ENCODE measurements around the gene NNMT.

GRCh38 chr11:114316980-114317786, 21.0 kb downstream of the NNMT start:
- TF ChIP-seq POLR2AphosphoS5 (IDR thresholded peaks at IDR 0.05; ENCODE audit: low read depth, low read length) (no peak), TAF1 (IDR thresholded peaks at IDR 0.05; ENCODE audit: borderline replicate concordance, insufficient read depth, low read length) (no peak), REST (IDR thresholded peaks at IDR 0.05; ENCODE audit: insufficient read depth in 1 of 2, low read depth in 2 of 2, low read length in 2 of 2) (no peak)

Data from PFSK-1 (cell line).